Gastroesophageal sphincter (tissue), 3 donors: Measurements from ENCODE around the gene UMAD1.

Experiments used
- CTCF ChIP-seq, 4 experiments: fragments of 200-600 bp in 2 of 4; fragments of 450-650 bp in 2 of 4; sonication (generic) in 1 of 4; IDR thresholded peaks; one replicate each; pipeline ENCODE4 v1.5.1; 2017 to 2019; ENCODE audit warnings: antibody characterized with exemption in 4 of 4, mild to moderate bottlenecking in 2 of 4, moderate library complexity in 2 of 4
- POLR2A ChIP-seq, 2 donors: fragments of 450-650 bp; IDR thresholded peaks; one replicate each; pipeline ENCODE4 v1.6.1; 2017; ENCODE audit warnings: antibody characterized with exemption in 2 of 2, mild to moderate bottlenecking in 2 of 2, moderate library complexity in 1 of 2
- POLR2AphosphoS5 ChIP-seq: sonication (generic); formaldehyde crosslinking; IDR thresholded peaks from one replicate; pipeline ENCODE4 v1.6.1; 2017; ENCODE audit warnings: antibody characterized with exemption

- TF ChIP-seq CTCF (IDR thresholded peaks at IDR 0.05) (no peak), POLR2AphosphoS5 (no peak), POLR2A (IDR thresholded peaks at IDR 0.05) (no peak)
Measured at GRCh38 chr7:7810380-7810779, 169.8 kb downstream of the UMAD1 start.
